ENCODE results near the gene MYO15B.

GRCh38 chr17:75571885-75572215 lies 15.8 kb upstream of the MYO15B start:
- TF ChIP-seq CTCF (IDR thresholded peaks at IDR 0.05 in 2 of 3, conservative IDR thresholded peaks at IDR 0.05 in 1 of 3; ENCODE audit: borderline replicate concordance in 1 of 3, insufficient read depth in 1 of 3, low read depth in 2 of 3, low read length in 2 of 3), result no peak
- no peak for TF ChIP-seq POLR2A (IDR thresholded peaks at IDR 0.05; ENCODE audit: borderline replicate concordance, extremely low read depth, insufficient read depth, insufficient read length)
- no peak for TF ChIP-seq ELF1 (IDR thresholded peaks at IDR 0.05; ENCODE audit: borderline replicate concordance, low read depth)
- no peak for TF ChIP-seq POLR2AphosphoS5 (IDR thresholded peaks at IDR 0.05; ENCODE audit: low read depth, low read length)

Data from HCT116 (cell line).